ENCODE data around the gene ZDHHC19.

Gene ZDHHC19

DNA sequence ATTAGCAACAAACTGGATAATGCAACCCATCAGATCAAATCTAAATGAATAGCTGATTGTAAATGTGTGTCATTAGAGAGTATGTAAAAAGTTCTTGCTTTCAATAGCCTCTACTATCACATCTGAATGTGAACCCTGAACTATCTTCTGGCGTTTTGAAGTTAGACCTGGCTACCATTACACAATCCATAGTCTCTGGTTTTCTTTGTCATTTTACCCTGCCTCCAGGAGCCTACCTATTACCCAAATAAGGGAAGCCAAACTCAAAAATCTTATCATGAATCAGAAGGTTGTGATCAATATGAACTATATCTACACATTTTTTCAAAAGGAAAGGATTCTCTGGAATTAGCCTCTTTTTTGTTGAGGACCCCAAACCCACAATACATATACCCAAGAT lies 44.6 kb upstream of the ZDHHC19 start (continued):
- TF ChIP-seq ZNF2 (tag by site-specific recombination; IDR thresholded peaks at IDR 0.05) (no peak), ZNF350 (tag by site-specific recombination; IDR thresholded peaks at IDR 0.05) (no peak), GFI1B (tag by site-specific recombination; IDR thresholded peaks at IDR 0.05) (no peak)
- TF ChIP-seq, protein P1, sequence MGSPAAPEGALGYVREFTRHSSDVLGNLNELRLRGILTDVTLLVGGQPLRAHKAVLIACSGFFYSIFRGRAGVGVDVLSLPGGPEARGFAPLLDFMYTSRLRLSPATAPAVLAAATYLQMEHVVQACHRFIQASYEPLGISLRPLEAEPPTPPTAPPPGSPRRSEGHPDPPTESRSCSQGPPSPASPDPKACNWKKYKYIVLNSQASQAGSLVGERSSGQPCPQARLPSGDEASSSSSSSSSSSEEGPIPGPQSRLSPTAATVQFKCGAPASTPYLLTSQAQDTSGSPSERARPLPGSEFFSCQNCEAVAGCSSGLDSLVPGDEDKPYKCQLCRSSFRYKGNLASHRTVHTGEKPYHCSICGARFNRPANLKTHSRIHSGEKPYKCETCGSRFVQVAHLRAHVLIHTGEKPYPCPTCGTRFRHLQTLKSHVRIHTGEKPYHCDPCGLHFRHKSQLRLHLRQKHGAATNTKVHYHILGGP (tag by site-specific recombination; IDR thresholded peaks at IDR 0.05) = no peak

DNA sequence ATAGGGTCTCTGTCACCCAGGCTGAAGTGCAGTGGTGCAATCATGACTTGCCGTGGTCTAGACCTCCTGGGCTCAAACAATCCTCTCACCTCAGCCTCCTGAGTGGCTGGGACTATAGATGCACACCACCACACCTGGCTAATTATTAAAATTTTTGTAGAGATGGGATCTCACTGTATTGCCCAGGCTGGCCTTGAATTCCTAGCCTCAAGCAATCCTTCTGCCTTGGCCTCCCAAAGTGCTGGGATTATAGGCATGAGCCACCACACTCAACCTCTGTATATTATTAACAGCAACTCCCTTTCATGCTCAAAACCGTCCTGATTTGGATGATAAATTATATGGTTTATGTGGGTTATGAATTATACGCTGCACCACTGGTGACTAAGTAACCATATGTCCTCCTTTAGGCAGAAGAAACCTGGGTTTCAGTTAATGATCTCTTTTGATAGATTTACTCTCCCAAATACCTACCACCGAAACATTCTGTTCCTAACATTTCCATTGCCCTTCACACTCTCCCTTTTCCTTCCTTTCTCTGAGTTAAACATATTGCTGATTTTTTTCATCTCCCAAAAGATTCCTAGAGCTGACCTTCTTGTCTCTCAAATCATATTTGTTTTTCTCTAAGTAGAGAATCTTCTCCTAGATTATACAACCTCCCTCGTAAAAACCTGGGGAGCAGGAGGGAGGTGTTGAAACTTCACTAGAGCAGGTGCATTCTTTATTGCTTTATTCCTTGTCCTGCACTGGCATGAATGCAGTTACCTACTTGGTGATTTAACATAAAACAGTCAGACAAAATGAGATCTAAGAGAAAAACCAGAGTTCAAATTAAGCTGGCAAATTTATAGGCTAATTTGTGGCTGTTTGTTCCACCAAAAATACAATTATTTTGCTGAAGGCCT lies 43.4 kb upstream of the ZDHHC19 start:
- TF ChIP-seq ZNF121 (tag by site-specific recombination; IDR thresholded peaks at IDR 0.05) (peak; percentile 63; the same call in 1 of the 2 replicates), ZNF776 (tag by site-specific recombination; IDR thresholded peaks at IDR 0.05; ENCODE audit: borderline replicate concordance) (no peak), PRDM1 (tag by site-specific recombination; IDR thresholded peaks at IDR 0.05) (peak; percentile 37; the same call in 1 of the 2 replicates), KLF9 (tag by site-specific recombination; IDR thresholded peaks at IDR 0.05; ENCODE audit: low read depth) (no peak), ZNF114 (tag by site-specific recombination; IDR thresholded peaks at IDR 0.05) (no peak), ZNF626 (tag by site-specific recombination; IDR thresholded peaks at IDR 0.05) (no peak), ZNF335 (tag by site-specific recombination; conservative IDR thresholded peaks at IDR 0.05) (no peak), GFI1B (tag by site-specific recombination; IDR thresholded peaks at IDR 0.05) (no peak), ZNF514 (tag by site-specific recombination; IDR thresholded peaks at IDR 0.05) (no peak), ZNF133 (tag by site-specific recombination; IDR thresholded peaks at IDR 0.05) (no peak), ZNF510 (tag by site-specific recombination; IDR thresholded peaks at IDR 0.05; ENCODE audit: insufficient replicate concordance) (no peak), ZNF76 (tag by site-specific recombination; IDR thresholded peaks at IDR 0.05; ENCODE audit: borderline replicate concordance, low read depth) (no peak), ZSCAN30 (tag by site-specific recombination; IDR thresholded peaks at IDR 0.05) (no peak), ZNF777 (tag by site-specific recombination; IDR thresholded peaks at IDR 0.05; ENCODE audit: borderline replicate concordance) (no peak)
- TF ChIP-seq, protein P2, sequence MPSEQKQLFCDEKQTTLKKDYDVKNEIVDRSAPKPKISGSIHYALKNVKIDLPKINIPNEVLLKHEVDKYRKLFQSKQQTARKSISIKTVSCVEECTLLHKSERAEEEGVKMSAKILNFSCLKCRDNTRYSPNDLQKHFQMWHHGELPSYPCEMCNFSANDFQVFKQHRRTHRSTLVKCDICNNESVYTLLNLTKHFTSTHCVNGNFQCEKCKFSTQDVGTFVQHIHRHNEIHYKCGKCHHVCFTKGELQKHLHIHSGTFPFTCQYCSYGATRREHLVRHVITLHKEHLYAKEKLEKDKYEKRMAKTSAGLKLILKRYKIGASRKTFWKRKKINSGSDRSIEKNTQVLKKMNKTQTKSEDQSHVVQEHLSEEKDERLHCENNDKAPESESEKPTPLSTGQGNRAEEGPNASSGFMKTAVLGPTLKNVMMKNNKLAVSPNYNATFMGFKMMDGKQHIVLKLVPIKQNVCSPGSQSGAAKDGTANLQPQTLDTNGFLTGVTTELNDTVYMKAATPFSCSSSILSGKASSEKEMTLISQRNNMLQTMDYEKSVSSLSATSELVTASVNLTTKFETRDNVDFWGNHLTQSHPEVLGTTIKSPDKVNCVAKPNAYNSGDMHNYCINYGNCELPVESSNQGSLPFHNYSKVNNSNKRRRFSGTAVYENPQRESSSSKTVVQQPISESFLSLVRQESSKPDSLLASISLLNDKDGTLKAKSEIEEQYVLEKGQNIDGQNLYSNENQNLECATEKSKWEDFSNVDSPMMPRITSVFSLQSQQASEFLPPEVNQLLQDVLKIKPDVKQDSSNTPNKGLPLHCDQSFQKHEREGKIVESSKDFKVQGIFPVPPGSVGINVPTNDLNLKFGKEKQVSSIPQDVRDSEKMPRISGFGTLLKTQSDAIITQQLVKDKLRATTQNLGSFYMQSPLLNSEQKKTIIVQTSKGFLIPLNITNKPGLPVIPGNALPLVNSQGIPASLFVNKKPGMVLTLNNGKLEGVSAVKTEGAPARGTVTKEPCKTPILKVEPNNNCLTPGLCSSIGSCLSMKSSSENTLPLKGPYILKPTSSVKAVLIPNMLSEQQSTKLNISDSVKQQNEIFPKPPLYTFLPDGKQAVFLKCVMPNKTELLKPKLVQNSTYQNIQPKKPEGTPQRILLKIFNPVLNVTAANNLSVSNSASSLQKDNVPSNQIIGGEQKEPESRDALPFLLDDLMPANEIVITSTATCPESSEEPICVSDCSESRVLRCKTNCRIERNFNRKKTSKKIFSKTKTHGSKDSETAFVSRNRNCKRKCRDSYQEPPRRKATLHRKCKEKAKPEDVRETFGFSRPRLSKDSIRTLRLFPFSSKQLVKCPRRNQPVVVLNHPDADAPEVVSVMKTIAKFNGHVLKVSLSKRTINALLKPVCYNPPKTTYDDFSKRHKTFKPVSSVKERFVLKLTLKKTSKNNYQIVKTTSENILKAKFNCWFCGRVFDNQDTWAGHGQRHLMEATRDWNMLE (tag by site-specific recombination; conservative IDR thresholded peaks at IDR 0.05; ENCODE audit: low read depth) = no peak
- TF ChIP-seq, protein P3, sequence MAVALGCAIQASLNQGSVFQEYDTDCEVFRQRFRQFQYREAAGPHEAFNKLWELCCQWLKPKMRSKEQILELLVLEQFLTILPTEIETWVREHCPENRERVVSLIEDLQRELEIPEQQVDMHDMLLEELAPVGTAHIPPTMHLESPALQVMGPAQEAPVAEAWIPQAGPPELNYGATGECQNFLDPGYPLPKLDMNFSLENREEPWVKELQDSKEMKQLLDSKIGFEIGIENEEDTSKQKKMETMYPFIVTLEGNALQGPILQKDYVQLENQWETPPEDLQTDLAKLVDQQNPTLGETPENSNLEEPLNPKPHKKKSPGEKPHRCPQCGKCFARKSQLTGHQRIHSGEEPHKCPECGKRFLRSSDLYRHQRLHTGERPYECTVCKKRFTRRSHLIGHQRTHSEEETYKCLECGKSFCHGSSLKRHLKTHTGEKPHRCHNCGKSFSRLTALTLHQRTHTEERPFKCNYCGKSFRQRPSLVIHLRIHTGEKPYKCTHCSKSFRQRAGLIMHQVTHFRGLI (tag by site-specific recombination; IDR thresholded peaks at IDR 0.05) = no peak
- CTCF ChIA-PET = interaction anchor here (0.7 to 3.0 kb wide), 4 partner anchors 196 to 268 kb away, joined by 3 to 18 read pairs (median 4); no protein-coding TSS in a partner anchor
- no peak overlapping the region for H3K27ac ChIP-seq (ENCODE audit: extremely low read depth, low read depth, low read length)
- POLR2A ChIA-PET = no interaction called here
- H3K9me3 ChIP-seq (ENCODE audit: control insufficient read depth, insufficient read depth, low read depth, low read length) = no peaks in the 10 kb centered on the region
- H3K4me1 ChIP-seq (ENCODE audit: control insufficient read depth, insufficient read depth, low read length) = no peaks in the 10 kb centered on the region
- H3K4me3 ChIP-seq (ENCODE audit: low read depth, low read length) = no peak overlapping the region
- peaks cover 0 to 42% of the 10 kb centered on the region in 2 experiments; a peak in 2 of 3 replicates for H3K36me3 ChIP-seq (ENCODE audit: control insufficient read depth in 2 of 2, insufficient read depth in 1 of 2, low read length in 2 of 2)

All from HEK293 (cell line).